ENCODE data around the gene ABHD12. TPM values are rescaled to one million over a fixed set of nuclear protein-coding genes. Genes with fewer than 3 reads are reported as not detected.

ABHD12 gene
- total and polyA plus RNA-seq, 12 donors, result 17.6 to 95.8 (median 54.1) TPM

- H3K27me3 ChIP-seq, result no peaks in the 10 kb centered on the region
- H3K36me3 ChIP-seq (replicated peaks in 1 of 2), result no peaks in the 10 kb centered on the region
- H3K4me1 ChIP-seq (replicated peaks in 1 of 2), result no peaks in the 10 kb centered on the region
- 93 to 98% (median 94%) methylated on average over 3 of the region's 3 CpGs for WGBS, 4 donors
- intact Hi-C loops (cut with DNase I), result no loop called here
- DNase-seq, result no peak
- no peak overlapping the region for H3K4me3 ChIP-seq
- TF ChIP-seq, protein P1, sequence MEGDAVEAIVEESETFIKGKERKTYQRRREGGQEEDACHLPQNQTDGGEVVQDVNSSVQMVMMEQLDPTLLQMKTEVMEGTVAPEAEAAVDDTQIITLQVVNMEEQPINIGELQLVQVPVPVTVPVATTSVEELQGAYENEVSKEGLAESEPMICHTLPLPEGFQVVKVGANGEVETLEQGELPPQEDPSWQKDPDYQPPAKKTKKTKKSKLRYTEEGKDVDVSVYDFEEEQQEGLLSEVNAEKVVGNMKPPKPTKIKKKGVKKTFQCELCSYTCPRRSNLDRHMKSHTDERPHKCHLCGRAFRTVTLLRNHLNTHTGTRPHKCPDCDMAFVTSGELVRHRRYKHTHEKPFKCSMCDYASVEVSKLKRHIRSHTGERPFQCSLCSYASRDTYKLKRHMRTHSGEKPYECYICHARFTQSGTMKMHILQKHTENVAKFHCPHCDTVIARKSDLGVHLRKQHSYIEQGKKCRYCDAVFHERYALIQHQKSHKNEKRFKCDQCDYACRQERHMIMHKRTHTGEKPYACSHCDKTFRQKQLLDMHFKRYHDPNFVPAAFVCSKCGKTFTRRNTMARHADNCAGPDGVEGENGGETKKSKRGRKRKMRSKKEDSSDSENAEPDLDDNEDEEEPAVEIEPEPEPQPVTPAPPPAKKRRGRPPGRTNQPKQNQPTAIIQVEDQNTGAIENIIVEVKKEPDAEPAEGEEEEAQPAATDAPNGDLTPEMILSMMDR (IDR thresholded peaks at IDR 0.05), result no peak
- no peak for TF ChIP-seq POLR2A (IDR thresholded peaks at IDR 0.05)
- H3K9me3 ChIP-seq (replicated peaks in 1 of 3), result no peaks in the 10 kb centered on the region
- no peak overlapping the region for H3K27ac ChIP-seq
Measured at GRCh38 chr20:25424536-25424935, 33.9 kb upstream of the ABHD12 start.

DNA sequence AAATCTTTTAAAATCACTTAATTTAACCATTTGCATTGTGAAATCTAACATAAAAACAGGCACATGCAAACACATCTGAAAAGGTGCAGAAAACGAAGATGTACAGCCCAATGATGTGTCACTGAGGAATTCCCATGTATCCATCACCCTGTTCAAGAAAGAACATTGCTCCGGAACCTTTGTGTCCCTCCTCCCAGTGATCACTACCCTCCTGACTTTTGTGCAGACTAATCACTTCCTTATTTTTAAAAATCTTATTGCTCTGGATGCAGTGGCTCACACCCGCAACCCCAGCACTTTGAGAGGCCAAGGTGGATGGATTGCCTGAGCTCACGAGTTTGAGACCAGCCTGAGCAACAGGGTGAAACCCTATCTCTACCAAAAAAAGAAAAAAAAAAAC, 31.4 kb upstream of the ABHD12 start:
- no peak for DNase-seq
- Histone ChIP-seq H3K27me3 (no peaks in the 10 kb centered on the region), H3K4me3 (no peak overlapping the region), H3K4me1 (replicated peaks in 1 of 2) (no peaks in the 10 kb centered on the region), H3K9me3 (replicated peaks in 1 of 3) (no peaks in the 10 kb centered on the region), H3K36me3 (replicated peaks in 1 of 2) (no peaks in the 10 kb centered on the region), H3K27ac (no peak overlapping the region)
- WGBS, 4 donors, result 68 to 87% (median 82%) methylated on average over 4 of the region's 4 CpGs
- intact Hi-C loops (cut with DNase I), result no loop called here
- TF ChIP-seq, protein P1 (IDR thresholded peaks at IDR 0.05), result no peak

GRCh38 chr20:25421102-25421501, 30.5 kb upstream of the ABHD12 start:
- Histone ChIP-seq H3K36me3 (replicated peaks in 1 of 2) (no peaks in the 10 kb centered on the region), H3K9me3 (replicated peaks in 1 of 3) (no peaks in the 10 kb centered on the region), H3K4me1 (replicated peaks in 1 of 2) (no peaks in the 10 kb centered on the region), H3K27me3 (no peaks in the 10 kb centered on the region), H3K4me3 (no peak overlapping the region), H3K27ac (no peak overlapping the region)
- no peak for DNase-seq
- no peak for TF ChIP-seq POLR2A (IDR thresholded peaks at IDR 0.05)
- TF ChIP-seq, protein P1 (IDR thresholded peaks at IDR 0.05), result no peak
- intact Hi-C loops (cut with DNase I), result no loop called here

DNA sequence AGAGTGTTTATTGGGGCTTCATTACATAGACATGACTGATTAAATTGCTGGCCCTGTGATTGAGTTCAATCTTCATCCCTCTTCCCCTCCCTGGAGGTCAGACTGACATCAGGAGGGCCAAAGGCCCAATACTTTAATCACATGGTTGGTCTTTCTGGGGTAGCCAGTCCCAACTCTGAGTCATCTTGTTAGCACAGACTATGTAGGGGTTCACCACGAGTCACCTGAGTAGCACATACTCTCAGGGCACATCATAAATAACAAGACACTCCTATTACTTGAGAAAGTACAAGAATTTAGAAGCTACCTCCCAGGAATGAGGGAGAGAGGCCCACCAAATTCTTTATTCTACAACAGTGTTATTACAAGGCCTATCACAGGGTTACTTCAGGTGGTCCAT, 28.1 kb upstream of the ABHD12 start:
- DNase-seq, result no peak
- Histone ChIP-seq H3K9me3 (replicated peaks in 1 of 3) (no peaks in the 10 kb centered on the region), H3K4me1 (replicated peaks in 1 of 2) (no peaks in the 10 kb centered on the region), H3K36me3 (replicated peaks in 1 of 2) (no peaks in the 10 kb centered on the region), H3K4me3 (no peak overlapping the region), H3K27me3 (no peaks in the 10 kb centered on the region), H3K27ac (no peak overlapping the region)
- TF ChIP-seq POLR2A (IDR thresholded peaks at IDR 0.05), result no peak
- TF ChIP-seq, protein P1 (IDR thresholded peaks at IDR 0.05), result no peak
- intact Hi-C loops (cut with DNase I), result no loop called here
- WGBS, 4 donors, result 75 to 100% (median 96%) methylated on average over 1 of the region's 1 CpG
